Measurements from ENCODE around the gene WNT16.

Gene WNT16

GRCh38 chr7:121383235-121383910 lies 54.6 kb downstream of the WNT16 start:
- no peak for ATAC-seq
- TF ChIP-seq ZNF70 (CRISPR knock-in tag; IDR thresholded peaks at IDR 0.05) (no peak), CREB5 (CRISPR knock-in tag; IDR thresholded peaks at IDR 0.05; ENCODE audit: low read depth) (no peak), ISL1 (CRISPR knock-in tag; IDR thresholded peaks at IDR 0.05) (no peak), TOX (CRISPR knock-in tag; IDR thresholded peaks at IDR 0.05; ENCODE audit: borderline replicate concordance) (no peak), OSR1 (CRISPR knock-in tag; IDR thresholded peaks at IDR 0.05) (no peak), PPARA (CRISPR knock-in tag; IDR thresholded peaks at IDR 0.05; ENCODE audit: borderline replicate concordance) (no peak), ZFP3 (CRISPR knock-in tag; IDR thresholded peaks at IDR 0.05) (no peak), TCF4 (CRISPR knock-in tag; IDR thresholded peaks at IDR 0.05; ENCODE audit: borderline replicate concordance) (no peak), CSDC2 (CRISPR knock-in tag; IDR thresholded peaks at IDR 0.05) (no peak), ZFP30 (CRISPR knock-in tag; IDR thresholded peaks at IDR 0.05) (no peak), TSHZ2 (CRISPR knock-in tag; IDR thresholded peaks at IDR 0.05) (no peak), BACH2 (CRISPR knock-in tag; IDR thresholded peaks at IDR 0.05; ENCODE audit: borderline replicate concordance) (no peak), ZNF8 (CRISPR knock-in tag; IDR thresholded peaks at IDR 0.05) (no peak), ZNF565 (CRISPR knock-in tag; conservative IDR thresholded peaks at IDR 0.05; ENCODE audit: low read depth) (no peak), ZC3H10 (CRISPR knock-in tag; IDR thresholded peaks at IDR 0.05) (no peak), PATZ1 (CRISPR knock-in tag; IDR thresholded peaks at IDR 0.05; ENCODE audit: borderline replicate concordance) (no peak), ARNTL (CRISPR knock-in tag; IDR thresholded peaks at IDR 0.05; ENCODE audit: borderline replicate concordance, low read depth) (no peak), RARB (CRISPR knock-in tag; IDR thresholded peaks at IDR 0.05) (no peak), SNAI2 (CRISPR knock-in tag; IDR thresholded peaks at IDR 0.05) (no peak), GLIS3 (CRISPR knock-in tag; IDR thresholded peaks at IDR 0.05) (no peak)

- no peak for ATAC-seq
- TF ChIP-seq POU6F1 (CRISPR knock-in tag; IDR thresholded peaks at IDR 0.05; ENCODE audit: borderline replicate concordance, low read depth) (no peak), ZNF565 (CRISPR knock-in tag; conservative IDR thresholded peaks at IDR 0.05; ENCODE audit: low read depth) (no peak), ESRRG (CRISPR knock-in tag; IDR thresholded peaks at IDR 0.05) (no peak), BACH2 (CRISPR knock-in tag; IDR thresholded peaks at IDR 0.05; ENCODE audit: borderline replicate concordance) (no peak), PPARA (CRISPR knock-in tag; IDR thresholded peaks at IDR 0.05; ENCODE audit: borderline replicate concordance) (no peak), ZNF70 (CRISPR knock-in tag; IDR thresholded peaks at IDR 0.05) (no peak), ZNF8 (CRISPR knock-in tag; IDR thresholded peaks at IDR 0.05) (no peak), TCF4 (CRISPR knock-in tag; IDR thresholded peaks at IDR 0.05; ENCODE audit: borderline replicate concordance) (no peak), CREB5 (CRISPR knock-in tag; IDR thresholded peaks at IDR 0.05; ENCODE audit: low read depth) (no peak), ARNTL (CRISPR knock-in tag; IDR thresholded peaks at IDR 0.05; ENCODE audit: borderline replicate concordance, low read depth) (no peak)
Observed at GRCh38 chr7:121384265-121384664, 55.5 kb downstream of the WNT16 start.
